ENCODE results near the gene GRK1.

GRCh38 chr13:113743366-113744195 is 76.6 kb downstream of the GRK1 start:
- TF ChIP-seq EZH2phosphoT487 (IDR thresholded peaks at IDR 0.05; ENCODE audit: insufficient read depth, low read depth), result no peak
- no peak for TF ChIP-seq EZH2 (IDR thresholded peaks at IDR 0.05; ENCODE audit: insufficient read depth, poor library complexity, severe bottlenecking)
